HUDEP-2 (cell line): ENCODE measurements around the gene EFCC1.

Experiments used
- DNase-seq, 76 experiments: peaks; one replicate each; lab custom pipeline; 2025; ENCODE audit not compliant: unreplicated experiment in 76 of 76; lab: John Stamatoyannopoulos, UW

The EFCC1 gene

DNA sequence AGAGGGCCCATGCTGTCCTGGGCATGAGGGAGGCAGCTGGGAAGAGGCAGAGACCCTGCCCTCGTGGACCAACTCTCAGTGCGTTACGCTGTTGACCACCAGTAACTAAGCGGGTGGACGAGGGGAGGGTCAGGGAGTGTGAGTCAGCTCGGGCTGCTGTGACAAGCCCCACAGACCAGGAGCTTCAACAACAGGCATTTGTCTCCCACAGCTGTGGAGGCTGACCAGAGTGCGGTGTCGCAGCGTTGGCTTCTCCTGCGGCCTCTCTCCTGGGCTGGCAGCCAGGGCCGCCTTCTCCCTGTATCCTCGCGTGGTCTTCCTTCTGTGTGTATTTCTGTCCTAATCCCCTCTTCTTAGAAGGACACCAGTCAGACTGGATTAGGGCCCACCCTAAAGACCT lies 13.0 kb downstream of the EFCC1 start:
- no peak for DNase-seq

DNA sequence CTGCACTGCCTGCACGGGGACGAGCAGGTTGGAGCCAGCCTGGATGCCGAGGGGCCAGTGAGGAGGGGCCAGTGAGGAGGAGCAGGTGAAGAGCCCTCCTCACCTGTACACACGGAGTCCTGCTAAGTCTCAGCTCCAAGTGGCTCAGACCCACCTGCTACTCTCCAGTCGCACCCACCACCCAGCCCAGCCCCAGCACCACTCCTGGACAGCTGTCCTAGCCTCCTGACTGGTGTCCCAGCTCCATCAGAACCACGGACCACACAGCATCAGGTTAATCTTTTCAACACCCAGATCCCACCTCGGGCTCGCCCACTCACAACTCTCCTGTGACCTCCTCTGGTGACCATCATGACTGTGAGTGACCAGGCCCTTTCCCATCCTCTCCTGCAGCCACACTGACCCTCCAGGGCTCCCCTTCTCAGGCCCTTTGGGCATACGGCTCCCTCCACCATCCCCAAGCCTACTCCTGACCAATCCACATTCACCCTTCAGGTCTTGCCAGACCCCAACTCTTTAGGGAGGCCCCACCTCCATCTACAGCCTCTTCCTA lies 13.8 kb downstream of the EFCC1 start:
- no peak for DNase-seq

DNA sequence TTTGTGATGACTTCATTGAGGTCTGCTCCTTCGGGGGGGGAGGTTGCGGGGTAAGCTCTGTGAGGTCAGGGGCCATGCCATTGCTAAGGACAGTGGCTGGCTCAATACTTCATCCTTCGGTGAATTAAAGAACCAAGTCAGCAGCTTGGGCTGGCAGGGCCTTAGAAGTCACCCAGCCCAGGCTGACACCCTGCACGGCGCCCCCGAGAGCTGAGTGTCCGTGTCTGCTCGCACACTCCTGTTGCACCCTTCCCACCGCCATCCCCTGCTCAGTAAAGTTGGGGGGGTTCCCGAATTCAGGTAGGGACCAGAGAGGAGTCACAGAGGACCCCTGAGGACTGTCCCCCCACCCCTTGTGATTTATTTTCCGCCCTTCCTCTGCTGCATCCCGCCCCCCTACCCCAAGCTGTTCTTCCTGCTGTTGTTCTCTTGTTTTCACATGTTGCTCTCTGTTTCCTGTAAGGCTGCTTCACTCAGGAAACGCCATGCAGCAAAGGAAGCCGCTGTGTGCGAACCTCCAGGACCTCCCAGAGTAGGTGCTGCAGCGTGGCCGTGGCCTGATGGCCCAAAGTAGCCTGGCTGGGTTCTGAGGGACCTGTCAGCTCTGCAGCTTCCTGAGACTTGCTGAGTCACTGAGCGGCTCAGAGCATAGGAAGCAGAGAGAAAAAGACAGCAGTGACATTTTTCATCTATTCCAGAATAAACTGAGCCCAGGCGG lies 14.4 kb downstream of the EFCC1 start:
- DNase-seq = peak in 1 of 76 experiments; percentile 24

DNA sequence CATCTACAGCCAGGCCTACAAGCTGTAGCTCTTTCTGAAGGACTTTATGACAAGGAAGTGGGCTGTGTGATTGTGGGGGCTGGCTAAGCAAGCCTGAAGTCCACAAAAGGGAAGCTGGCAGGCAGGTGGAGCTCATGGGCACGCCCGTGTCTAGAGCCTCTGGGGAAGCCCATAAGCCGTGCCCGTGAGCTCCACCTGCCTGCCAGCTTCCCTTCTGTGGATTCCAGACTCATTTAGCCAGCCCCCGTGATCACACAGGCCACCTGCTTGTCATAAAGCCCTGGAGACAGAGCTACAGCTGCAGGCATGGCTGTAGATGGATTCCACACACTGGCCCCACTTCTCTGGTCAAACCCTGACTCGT lies 15.2 kb downstream of the EFCC1 start:
- DNase-seq = peak in 21 of 76 experiments; percentile 9 to 55 (median 27)

DNA sequence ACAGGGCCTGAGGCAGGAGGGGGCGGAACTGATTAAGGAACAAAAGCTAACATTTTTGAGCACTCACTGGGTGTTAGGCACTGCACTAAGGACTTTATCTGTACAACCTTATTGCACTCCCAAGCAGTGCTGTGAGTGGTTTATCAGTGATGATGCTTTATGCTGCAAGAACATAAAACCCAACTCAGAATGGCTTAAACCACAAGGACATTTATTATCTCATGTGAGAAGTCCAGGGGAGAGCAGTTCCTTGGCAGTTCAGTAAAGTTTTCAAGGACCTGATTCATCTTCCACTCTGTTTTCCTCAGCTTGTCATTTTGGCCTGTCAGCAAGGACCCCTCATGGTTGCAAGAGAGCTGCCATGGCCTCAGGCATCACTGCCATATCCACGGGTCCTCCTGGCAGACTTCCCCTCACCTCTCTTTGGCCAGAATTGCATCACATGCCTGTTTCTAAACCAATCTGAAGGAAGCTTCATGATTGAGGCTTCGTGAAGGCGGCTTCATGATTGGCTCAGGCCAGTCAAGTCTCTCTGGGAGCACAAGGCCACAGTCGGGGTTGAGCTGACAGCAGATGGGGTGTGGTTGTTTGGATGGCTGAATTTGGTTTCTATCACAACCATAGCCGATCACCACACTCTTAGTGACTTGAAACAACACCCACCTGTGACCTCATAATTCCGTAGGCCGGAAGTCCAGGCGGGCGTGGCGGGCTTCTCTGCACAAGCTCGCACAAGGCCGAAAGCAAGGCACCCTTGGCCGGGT lies 15.8 kb downstream of the EFCC1 start:
- peak in 43 of 76 experiments; percentile 7 to 80 (median 43) for DNase-seq

DNA sequence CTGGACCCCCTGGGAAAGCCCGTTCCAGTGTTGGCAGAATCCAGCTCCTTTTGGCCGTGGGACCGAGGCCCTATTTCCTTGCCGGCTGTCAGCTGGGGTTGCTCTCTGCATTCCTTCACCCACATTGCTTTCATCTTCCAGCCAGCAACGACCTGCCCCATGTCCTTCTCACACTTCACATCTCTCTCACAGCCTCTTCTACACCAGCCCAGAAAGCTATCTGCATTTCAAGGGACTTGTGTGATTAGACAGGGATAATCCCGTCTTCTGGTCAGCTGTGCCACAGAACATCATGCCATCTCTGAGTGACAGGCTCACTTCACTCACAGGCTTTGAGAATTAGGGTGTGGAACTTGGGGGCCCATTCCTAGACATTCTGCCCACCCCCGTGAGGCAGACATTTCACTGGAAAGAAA lies 16.4 kb downstream of the EFCC1 start:
- no peak for DNase-seq

DNA sequence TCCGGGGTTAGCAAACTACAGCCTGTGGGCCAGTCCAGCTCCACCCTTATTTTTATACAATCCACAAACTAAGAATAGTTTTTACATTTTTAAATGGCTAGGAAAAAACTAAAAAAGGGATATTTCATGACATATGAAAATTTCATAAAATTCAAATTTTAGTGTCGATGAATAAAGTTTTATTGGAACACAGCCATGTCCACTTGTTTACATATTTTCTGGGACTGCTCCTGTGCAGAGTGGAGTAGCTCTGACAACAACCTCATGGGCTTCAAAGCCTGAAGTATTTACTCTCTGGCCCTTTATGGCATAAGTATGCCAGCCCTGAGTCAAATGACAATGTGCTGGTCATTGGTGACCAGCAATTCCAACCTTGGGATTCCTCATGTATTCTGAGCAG lies 17.2 kb downstream of the EFCC1 start:
- no peak for DNase-seq

DNA sequence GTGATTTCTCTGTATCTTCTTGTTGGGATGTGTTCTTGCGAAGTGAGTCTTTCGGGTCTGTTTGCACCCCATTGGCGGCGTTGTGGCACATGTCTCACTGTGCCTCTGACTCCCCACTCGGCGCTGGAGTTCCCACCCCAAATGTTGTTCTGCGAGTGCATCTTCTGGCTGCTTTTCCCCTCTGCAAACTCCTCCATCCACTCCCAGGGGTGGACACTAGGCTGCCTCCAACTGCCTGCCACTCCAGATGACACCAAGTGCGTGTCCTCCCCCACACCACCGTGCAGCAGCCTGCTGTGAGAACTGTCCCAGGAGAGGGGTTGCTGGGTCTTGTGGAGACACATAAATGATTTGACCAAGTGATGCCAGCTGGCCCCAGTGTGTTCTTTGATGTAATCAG lies 17.6 kb downstream of the EFCC1 start:
- peak in 3 of 76 experiments; percentile 3 to 11 (median 5) for DNase-seq

DNA sequence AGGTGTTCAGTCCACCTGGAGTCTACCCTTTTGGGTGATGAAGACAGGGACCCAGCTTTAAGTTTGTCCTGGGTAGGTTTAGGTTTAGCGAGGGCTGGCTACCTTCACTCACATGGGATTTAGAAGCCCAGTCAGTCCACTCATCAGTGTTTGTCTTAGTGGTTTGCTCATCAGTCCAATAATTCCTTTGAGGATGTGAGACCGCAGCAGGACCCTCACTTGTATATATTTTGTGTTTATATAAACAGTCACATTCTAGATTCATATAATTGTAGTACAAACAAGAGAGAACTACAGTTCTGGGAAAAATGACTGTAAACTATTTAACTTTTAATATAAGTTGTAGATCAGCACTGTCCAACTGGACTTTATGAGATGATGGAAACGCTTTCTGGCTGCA lies 18.2 kb downstream of the EFCC1 start:
- DNase-seq = no peak

DNA sequence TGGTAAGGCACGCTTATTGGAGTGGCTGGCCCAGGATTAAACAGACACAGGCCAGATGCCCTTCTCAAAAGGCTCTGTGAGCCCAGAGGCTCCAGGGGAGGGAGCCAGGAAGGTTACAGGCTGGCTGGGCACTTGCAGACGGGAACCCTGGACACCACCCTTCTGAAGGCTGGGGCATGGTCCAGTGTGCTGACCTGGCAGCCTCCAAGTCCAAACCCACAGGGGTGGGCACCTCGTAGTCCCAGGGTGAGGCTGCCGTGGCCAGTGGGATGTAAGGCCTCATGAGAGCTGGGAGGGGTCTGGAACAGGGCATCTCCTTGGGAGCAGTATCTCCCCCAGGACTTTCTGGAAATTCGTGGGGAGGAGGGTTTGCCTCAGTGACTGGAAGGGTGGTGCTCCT lies 19.6 kb downstream of the EFCC1 start:
- no peak for DNase-seq

DNA sequence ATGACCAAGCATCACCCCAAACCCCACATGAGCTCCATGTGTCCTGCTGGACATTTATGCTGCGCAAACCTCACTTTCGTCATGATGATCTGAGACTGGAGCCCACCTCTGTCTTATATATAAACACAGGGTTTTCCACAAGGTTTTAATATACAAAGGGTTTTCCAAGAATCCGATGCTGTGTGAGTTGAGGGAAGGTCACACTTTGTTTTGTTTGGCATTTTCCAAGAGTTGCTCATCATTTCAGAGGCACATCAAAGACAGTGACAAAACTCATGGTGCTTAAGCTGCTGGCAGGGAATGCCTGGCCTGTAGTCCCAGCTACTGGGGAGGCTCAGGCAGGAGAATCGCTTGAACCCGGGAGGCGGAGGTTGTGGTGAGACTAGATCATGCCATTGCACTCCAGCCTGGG lies 20.0 kb downstream of the EFCC1 start:
- DNase-seq = no peak

DNA sequence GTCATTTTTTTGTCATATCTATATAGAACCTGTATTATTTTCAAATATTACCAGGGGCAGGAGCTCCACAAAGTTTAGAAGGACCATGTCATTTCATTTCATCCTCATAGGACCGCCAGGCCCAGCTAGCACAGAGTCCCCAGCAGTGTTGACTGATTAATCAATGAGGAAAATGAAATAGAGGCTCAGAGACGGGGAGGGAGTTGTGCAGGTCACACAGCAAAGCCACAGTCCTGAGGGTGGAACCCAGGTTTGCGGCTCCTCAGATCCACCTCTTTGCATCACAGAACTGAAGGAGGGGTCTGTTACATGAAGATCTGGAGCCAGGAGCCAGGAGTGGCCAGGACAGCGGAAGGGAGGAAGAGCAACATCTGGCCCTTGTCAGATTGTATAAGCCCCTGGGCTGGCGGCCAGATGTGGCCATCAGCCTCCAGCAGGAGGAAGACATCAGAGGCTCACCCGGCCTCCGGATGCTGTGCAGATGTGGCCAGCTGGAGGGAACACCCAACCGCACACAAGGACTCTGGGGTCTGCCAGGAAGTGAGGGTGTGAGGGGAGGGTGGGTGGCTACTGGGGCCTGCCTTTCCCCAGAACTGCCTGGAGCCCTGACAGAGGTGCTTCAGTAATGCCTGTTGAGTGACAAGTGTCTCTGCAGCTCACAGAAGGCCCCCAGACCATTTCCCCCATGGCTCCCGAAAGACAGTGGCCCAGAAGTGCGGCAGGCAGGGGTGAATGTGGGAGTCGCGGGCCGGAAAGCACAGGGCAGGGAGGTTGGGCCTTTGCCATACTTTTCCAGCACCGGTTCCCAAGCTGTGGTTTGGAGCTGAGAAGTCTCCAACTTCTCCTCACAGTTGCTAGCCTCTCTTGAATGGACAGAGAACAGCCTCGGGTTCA lies 21.3 kb downstream of the EFCC1 start:
- peak in 6 of 76 experiments; percentile 4 to 40 (median 24) for DNase-seq

DNA sequence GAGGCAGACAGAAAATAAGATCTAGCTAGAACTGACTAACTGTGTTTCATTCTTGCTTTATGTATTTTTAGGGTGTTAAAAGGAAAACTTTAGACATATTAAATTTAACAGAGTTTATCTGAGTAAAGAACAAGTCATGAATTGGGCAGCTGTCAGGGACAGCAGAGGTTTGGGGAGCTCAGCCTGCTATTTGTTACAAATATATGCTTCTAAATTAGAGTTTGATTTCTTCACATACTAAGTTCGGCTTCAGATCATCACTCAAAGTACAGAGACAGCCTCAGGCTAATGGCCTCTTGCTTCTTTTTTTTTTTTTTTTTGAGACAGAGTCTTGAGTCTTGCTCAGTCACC lies 21.9 kb downstream of the EFCC1 start:
- no peak for DNase-seq

DNA sequence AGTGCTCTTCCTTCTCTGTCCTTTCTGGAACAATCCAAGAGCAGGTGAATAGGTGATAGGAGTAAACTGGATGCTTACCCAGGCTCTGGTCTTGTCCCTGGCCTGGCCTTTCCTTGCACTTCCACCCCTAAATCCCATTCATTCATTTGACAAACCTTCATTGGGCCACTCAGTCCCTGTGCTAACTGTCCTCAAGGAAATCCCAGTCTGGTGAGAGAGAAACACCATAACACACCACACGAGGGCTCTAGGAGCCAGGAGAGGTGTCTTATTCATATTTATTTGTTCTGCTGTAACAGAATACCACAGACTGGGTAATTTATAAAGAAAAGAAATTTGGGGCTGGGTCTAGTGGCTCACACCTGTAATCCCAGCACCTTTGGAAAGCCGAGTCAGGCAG lies 22.8 kb downstream of the EFCC1 start:
- peak in 13 of 76 experiments; percentile 0 to 50 (median 8) for DNase-seq

DNA sequence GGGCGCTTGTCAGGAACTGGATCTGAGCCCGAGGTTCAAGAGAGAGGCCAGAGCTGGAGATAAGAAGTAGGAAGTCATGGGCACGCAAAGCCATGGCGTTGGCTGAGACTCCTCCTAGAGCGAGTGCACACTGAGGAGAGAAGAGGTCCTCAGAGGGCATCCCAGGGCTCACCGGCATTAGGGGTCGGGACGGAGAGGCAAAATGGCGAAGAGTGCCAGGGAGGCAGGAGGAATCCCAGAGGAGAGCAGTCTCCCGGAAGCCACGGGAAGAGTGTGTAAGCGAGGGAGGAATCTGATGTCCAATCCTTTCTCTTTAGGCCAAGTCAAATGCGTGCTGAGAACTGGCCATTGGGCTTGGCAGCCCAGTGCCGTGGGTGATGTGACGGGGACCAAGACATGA lies 24.0 kb downstream of the EFCC1 start:
- DNase-seq = no peak

DNA sequence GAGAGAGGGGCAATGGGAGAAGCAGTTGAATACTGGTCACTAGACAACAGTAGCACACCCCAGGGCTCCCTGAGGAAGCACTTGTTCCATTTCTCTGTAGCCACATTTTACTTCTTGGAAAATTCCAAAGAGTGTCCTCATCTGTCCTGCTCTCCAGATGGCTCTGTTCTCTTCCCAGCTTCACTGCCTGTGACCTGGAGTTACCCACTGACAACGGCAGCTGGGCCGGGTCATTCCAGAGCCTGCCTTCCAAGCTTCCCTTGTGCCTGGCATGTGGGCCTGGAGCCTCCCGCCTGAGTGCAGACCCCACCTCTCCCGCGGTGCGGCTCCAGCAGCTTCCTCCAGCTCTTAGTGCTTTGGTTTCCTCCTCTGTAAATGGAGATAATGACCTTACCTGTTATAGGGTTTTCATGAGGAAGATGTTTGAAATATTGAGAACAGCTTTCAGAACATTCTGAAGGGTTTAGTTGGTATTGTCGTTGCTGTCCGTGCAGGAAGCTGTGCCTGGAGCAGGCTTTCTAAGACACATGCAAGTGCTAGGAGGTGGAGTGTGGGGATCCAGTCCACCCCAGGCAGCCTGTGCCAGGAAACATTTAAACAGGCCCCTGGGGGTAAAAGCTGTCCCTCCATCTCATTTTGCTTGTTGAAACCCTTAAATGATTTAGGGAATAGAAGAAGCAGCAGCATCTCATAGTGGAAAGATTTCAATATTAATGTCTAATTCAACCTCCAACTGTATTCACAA lies 24.8 kb downstream of the EFCC1 start:
- no peak for DNase-seq

DNA sequence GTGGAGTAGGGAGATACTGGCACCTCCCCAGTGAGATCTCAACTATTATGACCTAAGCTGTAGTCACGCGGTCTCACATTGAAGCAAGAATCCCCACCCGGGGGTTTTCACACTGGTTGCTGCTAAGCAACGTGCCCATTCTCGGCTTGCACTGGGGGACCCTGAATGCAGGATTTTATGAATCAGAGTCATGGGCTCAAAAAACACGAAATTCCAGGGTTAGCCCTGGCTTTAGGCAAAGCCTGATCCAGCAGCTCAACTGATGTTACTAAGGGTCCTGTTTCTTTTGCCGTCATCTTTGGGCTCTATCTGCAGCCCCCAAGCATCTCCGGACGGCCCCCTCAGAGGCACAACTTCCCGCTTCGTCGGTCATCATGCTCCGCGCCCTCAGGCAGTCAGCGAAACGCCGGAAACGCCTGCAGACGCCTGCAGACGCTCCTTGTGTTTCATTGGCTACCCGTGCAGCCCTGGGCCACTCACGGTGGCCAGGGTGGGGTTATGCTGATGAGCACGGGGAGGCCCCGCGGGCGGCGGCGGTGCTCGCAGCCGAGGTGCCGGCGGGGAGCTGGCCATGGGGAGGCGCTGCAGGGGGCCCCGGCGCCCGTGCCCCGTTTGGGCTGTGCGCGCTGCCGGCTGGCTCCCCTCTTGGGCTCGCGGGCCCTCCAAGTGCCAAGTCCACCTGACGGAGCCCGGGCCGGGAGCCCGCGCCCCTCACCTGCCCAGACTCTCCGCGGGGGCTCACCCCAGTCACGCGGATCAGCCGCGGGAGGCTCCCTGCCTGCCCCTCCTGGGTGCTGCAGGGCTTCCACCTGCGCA lies 25.8 kb downstream of the EFCC1 start:
- peak in 74 of 76 experiments; percentile 18 to 94 (median 84) for DNase-seq

DNA sequence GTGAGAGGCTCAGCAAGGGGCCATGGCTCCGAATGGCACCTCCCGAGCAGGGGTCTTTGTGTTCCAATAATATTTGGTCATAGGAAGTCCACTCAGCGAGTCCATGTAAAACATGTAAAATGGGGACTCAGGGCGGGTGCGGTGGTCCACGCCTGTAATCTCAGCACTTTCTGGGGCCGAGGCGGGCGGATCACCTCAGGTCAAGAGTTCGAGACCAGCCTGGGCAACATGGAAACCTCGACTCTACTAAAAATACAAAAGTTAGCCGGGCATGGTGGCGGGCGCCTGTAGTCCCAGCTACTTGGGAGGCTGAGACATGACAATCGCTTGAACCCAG lies 26.4 kb downstream of the EFCC1 start:
- DNase-seq = no peak

DNA sequence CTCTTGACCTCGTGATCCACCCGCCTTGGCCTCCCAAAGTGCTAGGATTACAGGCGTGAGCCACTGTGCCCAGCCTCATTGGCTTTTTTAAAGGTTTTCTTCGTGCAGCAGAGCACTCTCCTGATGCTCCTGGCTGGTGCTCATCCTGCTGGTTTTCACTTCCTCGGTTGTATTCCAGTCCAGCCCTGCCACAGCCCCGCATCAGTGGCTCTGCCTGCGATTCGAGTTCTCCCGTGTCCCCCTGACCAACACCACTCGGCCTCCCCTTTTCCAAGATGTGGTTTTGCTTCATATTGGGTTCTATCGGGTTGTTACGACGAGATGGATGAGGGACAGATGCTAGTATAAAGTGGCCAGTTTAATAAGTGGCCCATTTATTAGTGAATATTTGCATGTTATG lies 27.8 kb downstream of the EFCC1 start:
- no peak for DNase-seq

DNA sequence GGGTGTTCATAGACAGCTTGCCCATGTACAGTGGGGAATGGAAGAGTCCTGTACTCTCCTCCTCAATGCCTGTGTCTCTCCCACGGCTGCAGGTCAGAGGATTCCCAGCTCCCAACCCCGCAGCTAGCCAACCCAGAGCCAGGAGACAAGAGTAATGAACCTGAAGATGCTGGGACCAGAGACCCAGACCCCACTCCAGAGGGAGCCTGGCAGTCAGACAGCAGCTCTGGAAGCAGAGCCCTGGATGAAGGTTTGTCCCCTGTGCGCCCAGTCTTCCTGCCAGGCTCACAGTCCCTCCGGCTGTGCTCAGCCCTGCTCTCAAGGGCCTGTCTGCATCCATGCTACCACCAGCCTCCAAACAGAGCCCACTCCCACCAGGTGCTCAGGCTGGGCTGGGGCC lies 29.5 kb downstream of the EFCC1 start:
- no peak for DNase-seq
